ENCODE results near the gene LRRTM4.
"Not testable (repeated sequence)": the region's sequence is repeated elsewhere in the genome, so short reads cannot be mapped to it uniquely, and the experiment has no call there.

The LRRTM4 gene

DNA sequence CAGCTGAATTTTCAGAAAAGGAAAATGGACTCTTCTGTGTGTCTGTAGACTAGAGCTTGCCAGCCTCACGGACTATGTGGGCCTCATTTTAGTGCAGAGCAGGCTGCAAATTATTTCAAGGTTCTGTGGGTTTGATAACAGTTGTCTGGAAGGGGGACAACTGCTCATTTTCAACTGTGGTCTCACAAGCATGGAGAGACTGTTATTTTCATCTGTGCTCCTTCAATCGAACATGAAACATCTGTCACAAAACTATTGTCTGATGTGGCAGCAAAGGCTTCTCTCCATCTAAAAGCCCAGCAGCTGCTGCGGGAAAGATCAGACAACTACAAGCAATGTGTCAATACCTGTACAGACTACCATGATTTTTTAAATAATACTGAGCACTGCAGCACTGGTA lies 211.8 kb downstream of the LRRTM4 start:
- no peak for DNase-seq

DNA sequence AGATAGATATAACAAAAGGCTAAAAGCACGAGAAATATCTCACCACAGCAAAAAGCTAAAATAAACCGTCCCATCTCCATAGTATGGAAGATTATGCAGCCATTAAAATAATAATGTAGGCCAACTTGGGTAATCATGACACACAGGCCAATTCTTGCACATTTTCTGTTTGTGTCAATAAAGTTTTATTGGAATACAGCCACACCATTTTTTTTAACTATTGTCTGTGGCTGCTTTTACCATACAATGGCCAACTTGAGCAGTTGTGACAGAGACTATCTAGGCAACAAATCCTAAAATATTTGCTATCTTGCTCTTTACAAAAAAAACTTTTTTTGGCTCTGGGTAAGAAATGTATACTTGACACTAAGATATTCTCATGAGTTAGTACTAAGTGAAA lies 212.5 kb downstream of the LRRTM4 start:
- no peak for DNase-seq

DNA sequence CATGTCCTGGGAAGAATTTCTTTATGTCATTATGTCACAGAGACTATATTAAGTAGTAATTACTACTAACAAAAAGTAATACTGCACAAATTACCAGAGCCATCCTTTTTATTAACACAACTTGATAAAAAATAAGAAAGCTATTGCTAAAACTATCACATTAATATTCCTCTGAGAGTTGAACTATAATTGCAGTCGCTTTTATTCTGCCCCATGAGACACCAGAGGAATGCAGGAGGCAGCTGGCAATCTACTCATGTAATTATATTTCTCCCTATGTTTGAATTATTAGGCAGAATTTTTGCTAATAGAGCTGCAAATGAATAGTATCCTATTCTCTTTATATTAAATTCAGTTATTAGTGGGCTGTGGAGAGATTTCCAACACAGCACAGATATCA lies 220.7 kb downstream of the LRRTM4 start:
- DNase-seq: no peak

DNA sequence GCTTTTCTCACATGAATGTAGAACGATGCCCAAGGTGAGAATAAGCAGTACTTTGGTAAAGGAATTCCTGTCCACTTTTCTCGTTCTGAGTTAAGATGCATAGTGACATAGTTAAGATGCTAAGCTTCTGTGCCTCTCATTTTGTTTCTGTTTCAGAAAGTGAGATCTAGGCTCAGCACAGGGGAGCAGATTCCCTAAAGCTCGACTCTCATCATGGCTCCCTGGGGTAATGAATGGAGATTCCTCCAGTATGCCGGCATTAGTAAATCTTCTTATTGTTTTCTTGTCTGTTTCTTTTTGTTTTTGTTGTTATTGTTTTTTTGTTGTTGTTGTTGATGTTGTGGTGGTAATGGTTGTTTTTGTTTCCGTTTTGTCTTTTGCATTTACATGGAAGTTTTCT lies 225.4 kb downstream of the LRRTM4 start:
- no peak for DNase-seq

DNA sequence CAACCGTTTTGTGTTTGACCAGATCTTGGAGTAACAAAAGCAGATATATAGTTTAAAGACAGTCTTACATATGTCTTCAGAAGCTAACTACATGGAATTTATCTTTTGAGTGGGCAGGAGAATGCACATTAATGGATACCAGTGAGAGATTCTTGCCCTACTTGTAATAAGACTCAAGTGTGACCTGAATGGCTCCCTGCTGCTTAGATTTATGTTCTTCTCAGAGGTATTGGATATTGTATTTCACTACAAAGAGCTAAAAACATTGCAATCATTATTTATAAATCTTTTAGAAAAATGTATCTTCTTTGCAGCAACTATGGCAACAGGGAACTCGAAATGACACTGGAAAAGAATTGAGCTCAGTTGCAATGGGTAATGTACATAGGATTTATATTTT lies 227.7 kb downstream of the LRRTM4 start:
- DNase-seq: no peak

DNA sequence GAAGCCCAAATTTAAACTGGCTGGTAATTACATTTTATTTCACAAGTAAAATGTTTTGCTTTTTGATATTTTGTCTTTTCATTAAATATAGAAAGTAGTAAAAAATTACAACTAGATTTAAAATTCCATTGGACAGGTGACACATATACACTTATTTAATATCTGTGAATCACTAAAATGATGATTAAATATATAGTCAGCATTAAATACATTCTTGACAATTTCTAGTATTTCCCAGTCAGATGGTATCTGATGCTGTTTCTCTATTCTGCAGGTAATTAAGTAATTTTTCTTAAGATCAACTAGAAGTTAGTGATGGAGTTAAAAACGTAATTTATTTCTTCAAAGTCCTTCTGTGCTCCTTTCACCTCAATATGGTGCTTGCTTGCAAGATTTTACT lies 237.8 kb downstream of the LRRTM4 start:
- no peak for DNase-seq

DNA sequence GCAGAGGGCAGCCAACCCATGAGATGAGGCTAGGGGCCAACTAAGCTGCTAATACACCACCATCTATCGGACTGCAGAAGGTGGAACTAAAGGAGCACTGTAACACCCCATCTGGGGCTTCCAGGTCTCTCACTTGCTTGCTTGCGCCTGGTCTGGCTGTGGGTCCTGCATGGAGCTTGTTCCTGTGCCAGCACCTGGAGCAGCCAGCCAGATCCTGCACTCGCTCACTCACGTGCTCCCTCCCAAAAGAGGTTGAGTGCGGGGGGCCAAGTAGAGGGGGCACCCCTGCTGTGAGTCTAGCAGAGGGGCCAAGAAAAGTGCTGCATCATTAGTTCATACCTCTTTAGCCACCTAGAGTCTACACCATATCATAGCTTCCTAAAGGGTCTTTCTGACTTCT lies 250.9 kb downstream of the LRRTM4 start:
- no peak for DNase-seq

DNA sequence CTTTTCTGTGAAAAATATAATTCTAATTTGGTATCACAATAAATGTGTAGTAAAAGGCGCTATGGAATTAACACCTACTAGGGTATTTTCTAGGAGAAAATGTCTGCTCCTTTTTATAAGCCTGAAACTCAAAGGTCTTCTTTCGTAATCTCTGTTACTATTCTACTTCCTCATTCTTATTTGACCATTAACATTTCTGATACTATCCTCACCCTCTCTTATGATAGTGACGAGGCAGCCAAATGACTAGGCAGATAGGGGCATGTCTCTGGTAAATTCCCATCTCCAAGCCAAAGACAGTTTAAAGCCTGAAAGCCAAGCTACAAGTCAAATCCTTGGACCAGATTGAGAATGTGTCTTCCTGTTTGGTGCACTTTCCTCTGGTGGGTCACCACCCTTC lies 251.7 kb downstream of the LRRTM4 start:
- DNase-seq: no peak

DNA sequence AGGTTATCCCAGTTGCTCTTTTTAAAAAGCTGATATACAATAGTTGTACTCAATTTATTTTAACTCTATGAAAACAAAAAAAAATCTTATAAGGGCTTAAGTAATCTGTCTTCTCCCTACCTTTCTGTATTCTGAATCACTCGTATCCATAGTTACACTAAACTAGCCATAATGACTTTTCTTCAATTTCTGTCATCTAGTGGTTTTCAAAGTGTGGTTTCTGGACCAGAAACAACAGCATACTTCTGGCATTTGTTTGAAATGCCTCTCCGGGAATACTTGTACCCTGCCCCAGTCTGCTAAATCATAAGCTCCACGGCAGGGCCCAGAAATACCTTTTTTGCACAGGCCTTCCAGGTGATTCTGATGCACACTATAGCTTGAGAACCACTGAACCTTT lies 253.6 kb downstream of the LRRTM4 start:
- no peak for DNase-seq

DNA sequence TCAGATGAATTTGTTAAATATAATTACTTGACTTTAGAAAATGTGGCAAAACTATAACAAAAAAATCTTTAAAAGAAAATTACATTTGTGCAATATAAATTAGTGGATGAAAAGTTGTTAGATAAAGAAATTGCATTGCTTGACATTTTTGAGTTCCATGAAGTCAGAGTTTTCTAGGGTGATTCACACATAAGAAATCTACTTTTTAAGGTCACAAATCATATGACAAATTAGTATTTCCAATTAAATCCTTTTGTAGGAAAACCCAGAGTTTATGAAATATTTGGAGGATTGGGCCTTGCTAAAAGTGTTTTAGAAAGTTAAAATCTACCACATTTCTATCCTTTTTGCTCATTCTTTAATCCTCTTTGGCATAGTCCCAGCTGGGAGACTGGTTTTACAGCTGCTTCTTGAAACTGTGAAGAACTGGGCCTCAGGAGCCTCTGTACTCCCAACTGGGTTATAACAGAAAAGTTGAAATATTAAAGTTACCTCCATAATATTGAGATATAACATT lies 289.2 kb downstream of the LRRTM4 start:
- no peak for DNase-seq

DNA sequence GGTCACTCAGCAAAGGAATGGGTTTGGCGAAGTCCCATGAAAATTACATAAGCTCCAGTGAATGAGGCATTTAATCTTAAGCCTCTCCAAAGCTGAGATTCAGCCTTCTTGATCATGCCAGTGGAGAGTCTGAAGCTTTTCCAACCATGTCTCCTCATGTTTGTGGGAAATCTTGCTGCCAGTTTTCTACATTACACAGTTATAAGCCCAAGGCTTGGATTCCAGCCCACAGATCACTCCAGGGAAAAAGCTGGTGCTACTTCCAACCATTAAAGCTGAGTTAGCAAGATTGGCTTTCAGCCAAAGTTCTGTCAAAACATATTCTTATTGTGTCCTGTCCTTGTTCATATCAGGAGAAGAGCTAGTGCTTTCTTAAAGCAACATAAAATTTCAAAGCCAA lies 293.8 kb downstream of the LRRTM4 start:
- no peak for DNase-seq

DNA sequence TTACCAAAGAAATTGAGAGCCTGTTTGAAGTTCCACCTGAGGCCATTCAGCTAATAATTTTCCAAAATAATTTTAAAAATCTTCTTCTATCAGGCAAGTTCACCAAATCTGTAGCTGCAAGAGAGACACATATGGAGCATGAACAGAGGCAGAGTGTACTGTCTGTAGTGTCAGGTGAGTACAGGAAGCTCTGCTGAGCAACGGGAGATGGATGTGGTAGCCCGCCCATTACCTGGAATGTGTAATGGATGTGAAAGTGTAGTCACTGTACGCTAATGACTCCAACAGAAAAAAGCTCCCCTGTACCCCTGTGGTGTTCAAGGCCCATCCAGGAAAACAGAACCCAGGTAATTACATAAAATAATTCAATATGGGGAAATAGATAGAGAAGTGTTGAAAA lies 311.5 kb downstream of the LRRTM4 start:
- DNase-seq: no peak

DNA sequence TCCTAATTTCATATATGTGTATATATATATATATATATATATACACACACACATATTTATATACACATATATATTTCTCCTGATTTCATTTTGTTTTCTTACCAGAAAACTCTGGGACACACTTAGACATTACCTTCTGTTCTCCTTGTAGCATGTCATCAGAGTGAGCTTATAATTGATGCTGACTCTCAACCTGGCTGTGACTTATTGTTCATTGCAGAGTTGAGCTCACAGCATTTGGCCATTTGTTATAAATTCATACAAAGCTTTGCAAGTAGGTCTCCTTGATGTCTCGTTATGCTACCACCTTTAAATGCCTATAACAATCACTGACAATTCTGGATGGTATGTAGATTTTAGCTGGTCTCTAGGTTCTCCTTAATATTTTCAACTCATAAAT lies 314.8 kb downstream of the LRRTM4 start:
- DNase-seq: no peak

DNA sequence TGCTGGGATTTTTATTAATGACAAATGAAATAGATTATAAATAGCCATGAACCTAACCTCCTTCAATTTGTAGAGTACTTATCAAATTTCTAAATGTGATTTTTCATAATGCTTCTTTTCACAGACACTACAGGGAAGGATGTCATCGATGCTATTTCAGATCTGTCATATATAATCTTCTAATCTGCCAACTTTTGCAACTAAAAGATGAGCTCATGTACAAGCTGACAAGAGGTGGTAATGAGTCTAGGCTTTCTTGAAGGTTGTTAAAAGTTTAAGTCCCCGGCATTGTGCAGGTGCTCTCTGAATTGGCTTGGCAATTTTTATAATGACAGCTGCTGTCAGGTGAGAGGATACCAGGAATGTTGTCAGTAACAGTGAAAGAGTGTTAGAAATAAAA lies 320.4 kb downstream of the LRRTM4 start:
- DNase-seq: no peak

DNA sequence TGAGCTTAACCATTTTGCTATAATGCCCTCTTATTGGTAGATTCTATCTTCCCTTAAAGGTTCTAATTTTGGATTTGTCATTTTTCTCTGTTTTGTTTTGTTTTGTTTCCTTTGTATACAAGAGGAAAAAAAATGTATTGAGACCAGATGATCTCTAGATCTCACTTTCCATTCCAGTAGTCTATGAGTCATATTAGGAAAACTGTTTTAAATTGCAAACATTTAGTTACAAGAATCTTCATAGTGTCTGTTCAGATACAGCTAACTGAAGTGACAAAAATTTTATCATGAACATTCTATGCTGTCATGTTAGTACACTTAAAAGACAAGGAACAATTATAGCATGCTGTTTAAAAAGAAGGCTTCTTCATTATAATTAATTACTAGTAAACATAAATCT lies 322.8 kb downstream of the LRRTM4 start:
- no peak for DNase-seq

DNA sequence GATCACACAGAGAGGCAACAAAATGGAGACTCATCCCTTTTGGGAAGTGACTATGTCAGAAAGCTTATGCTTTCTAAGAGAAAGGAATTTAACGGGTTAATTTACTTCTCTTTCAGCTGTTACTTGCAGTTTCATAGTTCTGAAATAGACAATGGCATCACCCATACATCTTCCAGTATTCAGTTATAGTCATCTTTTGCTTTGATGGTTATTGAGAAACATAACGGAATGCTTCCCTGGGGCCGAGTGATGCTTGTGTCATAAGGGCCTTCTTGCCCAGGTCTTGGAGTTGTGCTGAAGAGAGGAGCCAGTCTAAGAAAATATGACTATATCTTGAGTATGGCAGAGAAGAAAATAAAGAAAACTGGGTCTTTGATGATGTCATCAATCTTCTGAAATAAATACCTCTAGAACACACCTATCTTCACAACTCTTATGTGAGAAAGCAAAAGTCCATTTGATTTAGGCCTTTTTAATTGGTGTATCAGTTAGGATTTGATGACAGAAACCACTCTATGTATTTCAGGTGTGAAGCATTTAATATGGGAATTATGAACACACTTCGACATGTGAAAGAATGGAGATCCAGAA lies 328.2 kb downstream of the LRRTM4 start:
- DNase-seq: no peak

DNA sequence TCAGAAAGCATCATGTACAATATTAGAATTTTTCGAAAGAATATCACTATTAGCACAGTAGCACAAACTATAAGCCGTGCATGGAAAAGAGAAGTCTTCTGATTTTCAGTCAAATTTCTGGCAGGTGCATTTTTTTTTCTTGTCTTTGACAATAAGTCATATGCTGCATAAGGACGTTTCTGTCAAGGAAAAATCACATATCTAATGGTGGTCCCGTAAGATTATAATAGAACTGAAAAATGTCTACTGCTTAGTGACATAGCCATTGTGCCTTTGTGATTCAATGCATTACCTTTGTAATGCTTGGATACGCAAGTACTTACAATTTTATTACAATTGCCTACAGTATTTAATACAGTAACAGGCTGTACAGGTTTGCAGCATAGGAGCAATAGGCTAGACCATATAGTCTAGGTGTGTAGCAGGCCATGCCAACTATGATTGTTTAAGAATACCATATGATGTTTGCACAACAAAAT lies 329.3 kb downstream of the LRRTM4 start:
- DNase-seq: no peak

DNA sequence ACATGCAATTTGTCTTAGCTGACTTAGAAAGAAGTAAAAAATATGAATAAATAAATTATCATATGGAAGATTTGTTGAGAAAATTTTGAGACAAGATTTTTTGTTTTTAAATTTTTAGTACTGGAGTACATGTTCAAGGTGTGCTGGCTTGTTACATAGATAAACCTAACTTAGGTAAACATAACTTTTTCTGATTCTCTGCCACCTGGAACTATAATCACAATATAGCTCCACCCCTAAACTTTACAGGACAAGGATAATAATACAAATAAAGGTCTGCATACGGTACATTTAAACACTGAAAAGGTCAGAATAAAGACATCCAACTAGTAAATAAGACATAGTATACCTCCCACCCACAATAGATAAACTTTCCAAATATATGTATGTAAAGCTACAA lies 330.5 kb downstream of the LRRTM4 start:
- no peak for DNase-seq

DNA sequence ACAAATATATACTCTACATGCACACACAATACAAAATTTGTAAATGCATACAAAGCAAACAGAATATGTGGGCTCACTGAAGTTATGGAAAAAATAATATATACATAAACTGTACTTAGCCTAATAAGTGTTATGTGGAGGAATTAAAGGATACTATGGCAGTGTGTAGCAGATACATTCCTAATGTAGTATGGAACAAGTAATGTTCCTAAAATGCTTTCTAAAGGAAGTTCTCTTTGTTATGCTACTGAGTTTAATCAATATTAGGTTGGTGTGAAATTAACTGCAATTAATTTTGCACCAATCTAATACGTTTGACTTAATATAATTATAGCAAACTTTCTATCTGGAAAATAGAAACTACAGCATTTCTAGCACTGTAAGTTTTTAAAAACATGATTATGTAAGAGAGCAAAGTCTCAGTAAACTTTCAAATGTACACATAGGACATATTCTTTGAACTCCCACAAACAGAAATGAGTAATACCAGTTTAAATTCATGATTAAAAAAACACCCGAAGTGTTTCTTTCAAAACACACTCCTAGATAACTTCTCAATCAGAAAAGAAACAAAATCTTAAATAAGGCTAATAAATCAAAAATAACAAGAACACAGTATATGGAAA lies 331.3 kb downstream of the LRRTM4 start:
- DNase-seq: no peak

DNA sequence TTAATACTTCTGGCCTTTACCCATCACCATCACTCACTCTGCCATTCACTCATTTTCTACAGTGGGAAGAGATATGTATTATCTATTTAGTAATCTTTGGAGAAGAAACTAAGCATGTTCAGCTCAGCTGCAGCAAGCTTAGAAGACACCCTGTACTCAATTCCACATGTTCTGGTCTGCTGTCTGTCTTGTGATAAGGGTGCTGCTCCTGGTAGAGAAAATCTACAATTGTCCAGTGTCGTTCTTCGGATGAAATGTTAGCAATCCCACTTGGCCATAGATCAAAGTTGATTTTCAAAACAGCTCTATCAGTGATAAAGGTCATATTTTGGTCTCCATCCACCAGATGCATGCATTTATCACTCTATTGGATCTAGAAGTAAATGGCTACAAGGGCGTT lies 337.1 kb downstream of the LRRTM4 start:
- DNase-seq: no peak

DNA sequence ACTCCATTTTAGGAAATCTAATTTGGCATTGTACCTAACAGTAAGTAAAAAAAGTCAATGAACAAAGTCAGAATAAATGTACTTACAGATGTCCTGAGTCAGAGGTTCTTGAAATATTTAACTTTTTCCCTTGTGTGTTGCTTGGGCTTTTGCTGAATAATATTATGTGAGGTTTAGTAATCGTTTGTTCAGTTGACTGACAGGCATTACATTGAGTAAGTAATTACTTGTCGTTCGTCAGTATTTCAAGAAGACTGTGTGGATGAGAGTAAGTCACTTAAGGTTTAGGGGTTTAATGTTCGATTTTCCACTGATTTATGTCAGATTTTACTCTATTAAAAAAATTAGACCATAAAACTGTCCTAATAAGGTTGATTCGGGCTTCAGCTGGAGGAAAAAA lies 342.9 kb downstream of the LRRTM4 start:
- DNase-seq: no peak

DNA sequence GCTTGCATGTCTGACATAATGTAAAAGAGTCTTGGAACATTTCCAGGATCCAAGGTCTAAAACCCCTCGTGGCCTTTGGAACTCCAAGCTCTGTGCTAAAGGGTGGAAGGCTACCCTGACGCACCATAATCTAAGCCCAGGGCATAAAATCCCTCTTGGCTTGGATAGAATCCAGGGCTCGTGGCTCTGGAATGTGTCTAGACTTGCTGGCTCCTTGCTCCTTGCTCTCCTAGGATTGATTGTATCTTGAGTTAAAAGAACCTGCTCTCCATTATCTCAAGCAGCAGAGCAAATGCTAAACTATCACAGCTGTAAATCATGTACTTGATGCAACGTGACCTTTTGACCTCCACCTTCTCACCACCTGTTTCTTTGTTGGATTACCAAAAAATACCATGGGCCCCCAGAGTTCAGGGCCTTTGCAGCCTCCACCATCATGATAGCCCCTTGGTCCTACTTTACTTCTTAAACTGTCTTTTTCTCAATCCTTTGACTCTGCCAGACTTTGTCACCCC lies 346.9 kb downstream of the LRRTM4 start:
- DNase-seq: not testable (repeated sequence)

DNA sequence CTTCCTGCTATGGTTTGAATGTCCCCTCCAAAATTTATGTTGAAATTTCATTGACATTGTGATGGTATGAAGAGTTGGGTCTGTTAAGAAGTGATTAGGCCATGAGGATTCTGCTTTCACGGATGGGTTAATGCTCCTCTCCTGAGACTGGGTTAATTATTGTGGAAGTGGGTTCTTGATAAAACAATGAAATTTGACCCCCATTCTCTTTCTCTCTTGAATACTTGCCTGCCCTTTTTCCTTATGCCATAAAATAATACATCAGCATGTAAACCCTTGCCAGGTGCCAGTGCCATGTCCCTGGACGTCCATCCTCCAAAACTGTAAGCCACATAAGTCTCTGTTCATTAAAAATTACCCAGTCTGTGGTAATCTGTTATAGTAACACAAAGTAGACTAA lies 352.8 kb downstream of the LRRTM4 start:
- no peak for DNase-seq

DNA sequence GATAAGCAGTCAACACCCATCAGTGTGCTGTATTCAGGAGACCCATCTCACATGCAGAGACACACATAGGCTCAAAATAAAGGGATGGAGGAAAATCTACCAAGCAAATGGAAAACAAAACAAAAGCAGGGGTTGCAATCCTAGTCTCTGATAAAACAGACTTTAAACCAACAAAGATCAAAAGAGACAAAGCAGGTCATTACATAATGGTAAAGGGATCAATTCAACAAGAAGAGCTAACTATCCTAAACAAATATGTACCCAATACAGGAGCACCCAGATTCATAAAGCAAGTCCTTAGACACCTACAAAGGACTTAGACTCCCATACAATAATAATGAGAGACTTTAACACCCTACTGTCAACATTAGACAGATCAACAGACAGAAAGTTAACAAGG lies 358.2 kb downstream of the LRRTM4 start:
- not testable (repeated sequence) for DNase-seq

DNA sequence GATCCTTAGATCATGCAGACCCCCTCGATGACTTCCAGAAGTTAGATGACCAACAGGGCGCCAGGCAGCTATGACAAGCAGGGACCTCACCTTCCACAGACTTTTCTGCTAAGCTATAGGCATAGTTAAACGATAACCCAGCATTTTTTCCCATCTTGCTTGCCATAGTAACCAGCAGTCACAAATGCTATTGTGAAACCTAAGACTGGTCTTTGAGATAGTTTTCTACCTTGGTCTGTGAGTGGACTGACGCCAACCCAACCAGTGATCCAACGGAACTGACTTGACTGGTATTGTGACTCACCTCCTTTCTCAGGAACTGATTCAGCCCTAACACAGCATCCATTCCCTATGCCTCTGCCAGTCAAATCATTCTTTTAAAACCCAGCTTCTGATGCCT lies 361.2 kb downstream of the LRRTM4 start:
- no peak for DNase-seq

Measured in fibroblast of skin of back (primary cell).